ENCODE data around the gene MARCHF4. TPM values are rescaled to one million over a fixed set of nuclear protein-coding genes. Genes with fewer than 3 reads are reported as not detected.

MARCHF4 gene
- total RNA-seq, 1 donor from 2014 or later = 0.09 TPM

DNA sequence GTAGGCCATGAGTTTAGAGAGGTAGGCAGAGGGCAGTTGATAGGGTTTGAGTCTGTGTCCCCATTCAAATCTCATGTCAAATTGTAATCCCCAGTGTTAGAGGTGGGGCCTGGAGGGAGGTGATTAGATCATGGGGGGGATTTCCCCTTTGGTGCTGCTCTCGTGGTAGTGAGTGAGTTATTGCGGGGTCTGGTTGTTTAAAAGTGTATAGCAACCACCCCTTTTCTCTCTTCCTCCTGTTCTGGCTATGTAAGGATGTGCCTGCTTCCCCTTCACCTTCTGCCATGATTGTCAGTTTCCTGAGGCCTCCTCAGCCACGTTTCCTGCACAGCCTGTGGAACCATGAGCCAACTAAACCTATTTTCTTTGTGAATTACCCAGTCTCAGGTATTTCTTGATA lies 25.5 kb downstream of the MARCHF4 start:
- peaks cover 3% of the 10 kb centered on the region for H3K4me1 Mint-ChIP-seq
- DNase-seq (ENCODE audit: low spot score in 2 of 2, unreplicated experiment in 2 of 2) = no peak
- H3K9me3 Mint-ChIP-seq = no peaks in the 10 kb centered on the region
- TF ChIP-seq CTCF (IDR thresholded peaks at IDR 0.05; ENCODE audit: unreplicated experiment) = no peak
- H3K27me3 Mint-ChIP-seq (ENCODE audit: low read depth) = peaks cover 36% of the 10 kb centered on the region
- no peaks in the 10 kb centered on the region for H3K36me3 Mint-ChIP-seq
- H3K4me3 Mint-ChIP-seq = no peak overlapping the region
- H3K27ac Mint-ChIP-seq = no peak overlapping the region

DNA sequence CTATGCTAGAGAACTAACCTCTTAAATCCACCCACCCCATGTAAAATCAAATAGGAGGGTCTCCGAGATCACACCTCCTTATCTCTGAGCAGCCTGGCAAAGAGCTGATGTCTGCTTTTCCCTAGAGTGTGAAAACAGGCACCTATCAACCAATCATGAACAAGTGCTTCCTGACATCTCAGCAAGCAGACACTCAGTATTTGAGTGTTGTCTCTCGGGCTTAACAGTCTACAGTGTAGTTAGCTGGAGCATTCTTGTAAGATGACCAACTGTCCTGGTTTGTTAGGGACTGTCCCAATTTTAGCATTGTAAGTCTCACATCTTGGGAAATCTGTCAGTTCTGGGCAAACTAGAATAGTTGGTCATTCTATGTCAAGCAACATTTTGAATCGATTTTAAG lies 26.4 kb downstream of the MARCHF4 start:
- H3K4me3 Mint-ChIP-seq = no peak overlapping the region
- DNase-seq (ENCODE audit: low spot score in 2 of 2, unreplicated experiment in 2 of 2) = no peak
- peaks cover 34% of the 10 kb centered on the region for H3K27me3 Mint-ChIP-seq (ENCODE audit: low read depth)
- no peak for TF ChIP-seq CTCF (IDR thresholded peaks at IDR 0.05; ENCODE audit: unreplicated experiment)
- no peaks in the 10 kb centered on the region for H3K9me3 Mint-ChIP-seq
- no peak overlapping the region for H3K27ac Mint-ChIP-seq
- H3K4me1 Mint-ChIP-seq = peaks cover 5% of the 10 kb centered on the region
- no peaks in the 10 kb centered on the region for H3K36me3 Mint-ChIP-seq

DNA sequence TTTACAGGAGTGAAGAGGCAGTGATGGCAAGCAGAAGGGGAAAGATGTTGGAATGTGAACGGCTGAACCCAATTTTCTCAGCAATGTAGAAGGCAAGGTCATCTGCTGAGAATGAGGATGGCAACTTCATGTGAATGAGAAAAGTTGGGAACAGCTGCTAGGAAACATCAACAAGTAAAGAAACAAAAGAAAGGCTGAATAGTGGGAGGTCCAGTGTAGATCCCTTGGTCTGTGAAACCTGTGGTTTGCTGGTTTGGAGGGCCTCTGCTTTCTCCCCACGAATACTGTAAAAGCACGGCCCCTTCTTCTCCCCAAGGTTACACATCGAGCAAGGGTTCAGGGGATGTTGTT lies 27.4 kb downstream of the MARCHF4 start:
- Mint-ChIP-seq H3K36me3 (no peaks in the 10 kb centered on the region), H3K9me3 (no peaks in the 10 kb centered on the region), H3K4me1 (peaks cover 11% of the 10 kb centered on the region), H3K27me3 (ENCODE audit: low read depth) (peaks cover 35% of the 10 kb centered on the region), H3K4me3 (no peak overlapping the region), H3K27ac (no peak overlapping the region)
- no peak for TF ChIP-seq CTCF (IDR thresholded peaks at IDR 0.05; ENCODE audit: unreplicated experiment)
- no peak for DNase-seq (ENCODE audit: low spot score in 2 of 2, unreplicated experiment in 2 of 2)

- H3K27me3 Mint-ChIP-seq (ENCODE audit: low read depth) = peaks cover 37% of the 10 kb centered on the region
- peaks cover 14% of the 10 kb centered on the region for H3K4me1 Mint-ChIP-seq
- no peak for DNase-seq (ENCODE audit: low spot score in 2 of 2, unreplicated experiment in 2 of 2)
- H3K36me3 Mint-ChIP-seq = no peaks in the 10 kb centered on the region
- no peaks in the 10 kb centered on the region for H3K9me3 Mint-ChIP-seq
- no peak for TF ChIP-seq CTCF (IDR thresholded peaks at IDR 0.05; ENCODE audit: unreplicated experiment)
- H3K27ac Mint-ChIP-seq = no peak overlapping the region
- no peak overlapping the region for H3K4me3 Mint-ChIP-seq
Observed at GRCh38 chr2:216344206-216344949, 27.9 kb downstream of the MARCHF4 start.

- H3K4me3 Mint-ChIP-seq = no peak overlapping the region
- H3K27ac Mint-ChIP-seq = no peak overlapping the region
- no peaks in the 10 kb centered on the region for H3K9me3 Mint-ChIP-seq
- no peak for DNase-seq (ENCODE audit: low spot score in 2 of 2, unreplicated experiment in 2 of 2)
- TF ChIP-seq CTCF (IDR thresholded peaks at IDR 0.05; ENCODE audit: unreplicated experiment) = no peak
- H3K4me1 Mint-ChIP-seq = peaks cover 12% of the 10 kb centered on the region
- H3K27me3 Mint-ChIP-seq (ENCODE audit: low read depth) = peaks cover 45% of the 10 kb centered on the region
- no peaks in the 10 kb centered on the region for H3K36me3 Mint-ChIP-seq
Observed at GRCh38 chr2:216343221-216343980, 28.9 kb downstream of the MARCHF4 start.
